ENCODE measurements around the gene STIP1.

STIP1 gene

DNA sequence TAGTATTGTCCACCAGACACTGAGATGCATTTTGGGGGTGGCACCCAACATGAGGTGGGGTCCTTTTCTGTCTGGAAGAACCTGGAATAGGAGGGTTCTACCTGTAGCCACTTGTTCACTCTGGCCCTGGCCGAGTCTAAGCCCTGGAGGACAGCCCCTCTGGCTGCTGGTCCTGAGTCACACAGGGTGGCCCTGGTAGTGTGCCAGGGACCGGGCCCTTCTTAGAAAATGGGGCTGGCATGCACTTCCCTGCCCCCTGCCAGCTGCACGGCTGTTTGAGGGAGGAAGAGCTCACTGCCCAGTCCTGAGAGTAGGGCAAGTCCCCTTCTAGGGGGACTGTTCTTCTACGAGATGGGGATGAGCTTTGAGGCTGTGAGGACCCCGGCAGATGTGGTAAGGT lies 67.5 kb downstream of the STIP1 start:
- H3K4me3 ChIP-seq, result no peak overlapping the region

More for the DNA sequence above, 67.5 kb downstream of the STIP1 start:
- peak overlapping the region in 1 of 21 experiments; percentile 87 for H3K27ac ChIP-seq
